Esophagus (tissue), 2 donors: ENCODE results near the gene LCNL1. TPM values are rescaled to one million over a fixed set of nuclear protein-coding genes. Genes with fewer than 3 reads are reported as not detected.

Source experiments
- H3K27ac ChIP-seq, 2 donors: one replicate each; pipeline ENCODE4 v1.5.1; 2013; ENCODE audit warnings: low read depth in 2 of 2, mild to moderate bottlenecking in 2 of 2, inconsistent platforms in 1 of 2, low read length in 1 of 2, moderate library complexity in 1 of 2
- H3K27me3 ChIP-seq, 2 donors: one replicate each; pipeline ENCODE4 v1.6.1; 2013; ENCODE audit warnings: low read length in 2 of 2, control low read depth in 1 of 2, mild to moderate bottlenecking in 1 of 2; ENCODE audit not compliant: insufficient read depth in 2 of 2, control insufficient read depth in 1 of 2
- H3K36me3 ChIP-seq, 2 donors: one replicate each; pipeline ENCODE4 v1.6.1; 2013; ENCODE audit warnings: low read length in 1 of 2; ENCODE audit not compliant: control insufficient read depth in 2 of 2, insufficient read depth in 2 of 2
- H3K4me1 ChIP-seq, 2 donors: one replicate each; pipeline ENCODE4 v1.6.1; 2013; ENCODE audit warnings: low read length in 1 of 2; ENCODE audit not compliant: control insufficient read depth in 2 of 2, insufficient read depth in 2 of 2
- H3K4me3 ChIP-seq, 2 donors: one replicate each; pipeline ENCODE4 v1.5.1; 2013; ENCODE audit warnings: low read length in 2 of 2, mild to moderate bottlenecking in 2 of 2, low read depth in 1 of 2, moderate library complexity in 1 of 2
- H3K9me3 ChIP-seq, 2 donors: one replicate each; pipeline ENCODE4 v1.6.1; 2013; ENCODE audit warnings: mild to moderate bottlenecking in 2 of 2, low read depth in 1 of 2, low read length in 1 of 2, moderate library complexity in 1 of 2; ENCODE audit not compliant: control insufficient read depth in 2 of 2, insufficient read depth in 1 of 2
- WGBS, 2 donors: extraction: QIAGEN DNeasy Blood & Tissue Kit; methylation state at CpG; one replicate each; pipeline ENCODE4 v1.1.7; 2013; 5-methylcytosine and 5-hydroxymethylcytosine counted together
- polyA plus RNA-seq, 2 donors: library from polyadenylated mRNA; stranded (reverse); fragments of 200-250 nt; gene quantifications; one replicate each; pipeline ENCODE4 v1.2.3, GENCODE V29; 2013
- donor health status: healthy with polysubstance abuse.
- donor health status: Bipolar disorder and iron deficiency.

Gene LCNL1
- polyA plus RNA-seq, 2 donors = 0.20 to 0.55 TPM

GRCh38 chr9:136991993-136992818 lies 9.4 kb downstream of the LCNL1 start, which contains the start of gene PAXX:
Gene PAXX, plus strand, starts transcription at chr9:136992422. Its CDS starts 22 bp downstream, at chr9:136992444.
- H3K36me3 ChIP-seq = peaks cover 0 to 9% of the 10 kb centered on the region in 2 donors
- H3K27ac ChIP-seq = peak within 1 kb of the TSS; percentile 84 to 90
- peaks cover 0 to 27% of the 10 kb centered on the region in 2 donors for H3K4me1 ChIP-seq
- H3K27me3 ChIP-seq = no peaks in the 10 kb centered on the region
- H3K9me3 ChIP-seq = no peaks in the 10 kb centered on the region
- peak within 1 kb of the TSS; percentile 52 to 70 for H3K4me3 ChIP-seq
- WGBS, 2 donors = 0 to 3% methylated on average over 49 to 92 of the region's 92 CpGs

GRCh38 chr9:136992819-136993369 lies 10.1 kb downstream of the LCNL1 start:
- peak overlapping the region; percentile 52 to 70 for H3K4me3 ChIP-seq
- H3K27ac ChIP-seq = peak overlapping the region; percentile 84 to 85
- no peaks in the 10 kb centered on the region for H3K9me3 ChIP-seq
- WGBS, 2 donors = 30 to 33% methylated on average over 18 of the region's 18 CpGs
- H3K4me1 ChIP-seq = peaks cover 0 to 32% of the 10 kb centered on the region in 2 donors
- H3K27me3 ChIP-seq = no peaks in the 10 kb centered on the region
- peaks cover 0 to 9% of the 10 kb centered on the region in 2 donors for H3K36me3 ChIP-seq

GRCh38 chr9:136994180-136994887 lies 11.5 kb downstream of the LCNL1 start:
- H3K9me3 ChIP-seq = no peaks in the 10 kb centered on the region
- no peaks in the 10 kb centered on the region for H3K27me3 ChIP-seq
- peaks cover 0 to 9% of the 10 kb centered on the region in 2 donors for H3K36me3 ChIP-seq
- peaks cover 0 to 35% of the 10 kb centered on the region in 2 donors for H3K4me1 ChIP-seq
- 60 to 62% methylated on average over 54 of the region's 54 CpGs for WGBS, 2 donors
- H3K4me3 ChIP-seq = peak overlapping the region; percentile 51 to 70
- peak overlapping the region; percentile 64 to 84 for H3K27ac ChIP-seq

- peak overlapping the region; percentile 88 for H3K27ac ChIP-seq
- H3K36me3 ChIP-seq = peaks cover 0 to 9% of the 10 kb centered on the region in 2 donors
- peaks cover 0 to 35% of the 10 kb centered on the region in 2 donors for H3K4me1 ChIP-seq
- H3K4me3 ChIP-seq = peak overlapping the region; percentile 51 to 52
- no peaks in the 10 kb centered on the region for H3K27me3 ChIP-seq
- WGBS, 2 donors = 45 to 47% methylated on average over 40 of the region's 40 CpGs
- H3K9me3 ChIP-seq = no peaks in the 10 kb centered on the region
Observed at GRCh38 chr9:136994888-136995230, 12.1 kb downstream of the LCNL1 start.

GRCh38 chr9:136995362-136995761 lies 12.6 kb downstream of the LCNL1 start:
- H3K4me1 ChIP-seq = peaks cover 0 to 35% of the 10 kb centered on the region in 2 donors
- no peaks in the 10 kb centered on the region for H3K27me3 ChIP-seq
- 22 to 29% methylated on average over 30 of the region's 30 CpGs for WGBS, 2 donors
- H3K9me3 ChIP-seq = no peaks in the 10 kb centered on the region
- peaks cover 0 to 9% of the 10 kb centered on the region in 2 donors for H3K36me3 ChIP-seq
- H3K27ac ChIP-seq = peak overlapping the region; percentile 88
- peak overlapping the region; percentile 51 to 52 for H3K4me3 ChIP-seq

GRCh38 chr9:136995772-136996311 lies 13.0 kb downstream of the LCNL1 start:
- Histone ChIP-seq H3K9me3 (no peaks in the 10 kb centered on the region), H3K4me1 (peaks cover 0 to 35% of the 10 kb centered on the region in 2 donors), H3K27ac (peak overlapping the region; percentile 88), H3K4me3 (peak overlapping the region; percentile 51 to 52), H3K36me3 (peaks cover 0 to 9% of the 10 kb centered on the region in 2 donors), H3K27me3 (no peaks in the 10 kb centered on the region)
- WGBS, 2 donors = 15 to 16% methylated on average over 11 to 12 of the region's 12 CpGs

- H3K27ac ChIP-seq = peak within 1 kb of the TSS; percentile 88
- H3K36me3 ChIP-seq = peaks cover 0 to 9% of the 10 kb centered on the region in 2 donors
- H3K4me1 ChIP-seq = peaks cover 0 to 35% of the 10 kb centered on the region in 2 donors
- no peaks in the 10 kb centered on the region for H3K9me3 ChIP-seq
- 20 to 24% methylated on average over 35 of the region's 35 CpGs for WGBS, 2 donors
- H3K27me3 ChIP-seq = no peaks in the 10 kb centered on the region
- peak within 1 kb of the TSS; percentile 51 to 52 for H3K4me3 ChIP-seq
Observed at GRCh38 chr9:136996361-136997292, 13.8 kb downstream of the LCNL1 start, which contains the start of gene CLIC3. Gene CLIC3, minus strand, starts transcription at chr9:136996568. Its CDS starts 25 bp downstream, at chr9:136996543.

GRCh38 chr9:136997371-136997770 lies 14.6 kb downstream of the LCNL1 start:
- H3K27me3 ChIP-seq = no peaks in the 10 kb centered on the region
- WGBS, 2 donors = 63 to 68% methylated on average over 10 of the region's 10 CpGs
- H3K4me3 ChIP-seq = no peak overlapping the region
- peaks cover 0 to 9% of the 10 kb centered on the region in 2 donors for H3K36me3 ChIP-seq
- H3K27ac ChIP-seq = peak overlapping the region; percentile 73 to 88
- no peaks in the 10 kb centered on the region for H3K9me3 ChIP-seq
- H3K4me1 ChIP-seq = peaks cover 0 to 35% of the 10 kb centered on the region in 2 donors
